SK-N-SH (cell line): ENCODE data around the gene EIF3A. TPM values are rescaled to one million over a fixed set of nuclear protein-coding genes. Genes with fewer than 3 reads are reported as not detected.

ENCODE experiments used
- CTCF ChIA-PET: fragments of 300-600, 350-600 bp; formaldehyde crosslinking; extraction: SDS; loops from one replicate; lab custom pipeline; 2021; lab: Yijun Ruan, JAX
- POLR2A ChIA-PET: fragments of 350-600 bp; sonication (Branson Sonifier 250); formaldehyde crosslinking; extraction: SDS; loops from one replicate; lab custom pipeline; 2020; ENCODE audit warnings: antibody characterized with exemption, inconsistent platforms; lab: Yijun Ruan, JAX
- DNase-seq: peaks from one replicate; pipeline ENCODE4 v3.0.0; 2012
- H2AFZ ChIP-seq: fragments of 200-600 bp; sonication (generic); 2 replicates; pipeline ENCODE4 v1.8.1; 2016; ENCODE audit warnings: antibody characterized with exemption, mild to moderate bottlenecking, low read depth
- H3F3A ChIP-seq: fragments of 200-600 bp; sonication (generic); replicated peaks from 2 replicates; pipeline ENCODE3; 2016; ENCODE audit warnings: antibody characterized with exemption, mild to moderate bottlenecking; ENCODE audit not compliant: insufficient read depth
- H3K27ac ChIP-seq, 2 experiments: fragments of 200-500 bp in 1 of 2; fragments of 200-600 bp in 1 of 2; sonication (Bioruptor generic) in 1 of 2; sonication (generic), shearing (Covaris generic) in 1 of 2; 2 replicates each; pipeline versions ENCODE4 v1.5.1 to v1.6.1; 2014 to 2016; ENCODE audit warnings: low read depth in 2 of 2, inconsistent platforms in 1 of 2, low read length in 1 of 2, mild to moderate bottlenecking in 1 of 2, mixed read lengths in 1 of 2
- H3K27me3 ChIP-seq: fragments of 200-600 bp; sonication (generic), shearing (Covaris generic); 2 replicates; pipeline ENCODE4 v1.6.1; 2016; ENCODE audit warnings: mixed run types; ENCODE audit not compliant: insufficient read depth
- H3K36me3 ChIP-seq, 2 experiments: fragments of 200-500 bp in 1 of 2; fragments of 200-600 bp in 1 of 2; sonication (Bioruptor generic) in 1 of 2; sonication (generic) in 1 of 2; replicated peaks in 1 of 2; 2 replicates each; pipeline versions ENCODE3 to v1.5.1; 2014 to 2016; ENCODE audit warnings: low read length in 1 of 2, mild to moderate bottlenecking in 1 of 2; ENCODE audit not compliant: insufficient read depth in 2 of 2, control insufficient read depth in 1 of 2
- H3K4me1 ChIP-seq, 2 experiments: fragments of 200-500 bp in 1 of 2; fragments of 200-600 bp in 1 of 2; sonication (Bioruptor generic) in 1 of 2; sonication (generic), shearing (Covaris generic) in 1 of 2; 2 replicates each; pipeline versions ENCODE4 v1.5.1 to v1.6.1; 2014 to 2016; ENCODE audit warnings: low read depth in 1 of 2, low read length in 1 of 2, mixed run types in 1 of 2; ENCODE audit not compliant: insufficient read depth in 2 of 2, control insufficient read depth in 1 of 2
- H3K4me2 ChIP-seq: fragments of 200-600 bp; sonication (generic), shearing (Covaris generic); 2 replicates; pipeline ENCODE4 v1.6.1; 2017; ENCODE audit warnings: mixed run types
- H3K4me3 ChIP-seq, 2 experiments: fragments of 200-500 bp in 1 of 2; fragments of 200-600 bp in 1 of 2; sonication (Bioruptor generic) in 1 of 2; sonication (generic), shearing (Covaris generic) in 1 of 2; 2 replicates each; pipeline versions ENCODE4 v1.5.1 to v1.8.1; 2014 to 2016; ENCODE audit warnings: low read depth in 2 of 2, inconsistent platforms in 1 of 2, low read length in 1 of 2, mild to moderate bottlenecking in 1 of 2, mixed read lengths in 1 of 2, moderate library complexity in 1 of 2
- H3K79me2 ChIP-seq: fragments of 200-600 bp; sonication (generic); 2 replicates; pipeline ENCODE4 v1.8.1; 2017; ENCODE audit warnings: mild to moderate bottlenecking; ENCODE audit not compliant: insufficient read depth
- H3K9ac ChIP-seq: fragments of 200-600 bp; sonication (generic); 2 replicates; pipeline ENCODE4 v1.6.1; 2017; ENCODE audit warnings: mixed run types
- H3K9me2 ChIP-seq: fragments of 200-600 bp; sonication (generic); 2 replicates; pipeline ENCODE4 v1.6.1; 2017; ENCODE audit warnings: mixed run types
- H3K9me3 ChIP-seq: fragments of 200-600 bp; sonication (generic); 2 replicates; pipeline ENCODE4 v1.6.1; 2017; ENCODE audit warnings: mixed run types, mild to moderate bottlenecking, moderate library complexity
- H4K20me1 ChIP-seq: fragments of 200-600 bp; sonication (generic); 2 replicates; pipeline ENCODE4 v1.6.1; 2017; ENCODE audit warnings: mild to moderate bottlenecking, mixed run types; ENCODE audit not compliant: insufficient read depth
- CHD2 ChIP-seq: fragments of 150-350 bp; IDR thresholded peaks from 2 replicates; pipeline ENCODE4 v1.6.1; 2018; ENCODE audit warnings: low read length; ENCODE audit not compliant: partially characterized antibody
- ELF1 ChIP-seq: IDR thresholded peaks from 2 replicates; pipeline ENCODE4 v1.4.0; 2012
- EP300 ChIP-seq, 2 experiments: IDR thresholded peaks; 2 replicates each; pipeline versions ENCODE4 v1.4.0 to v1.6.1; 2012; ENCODE audit warnings: borderline replicate concordance in 1 of 2, low read depth in 1 of 2, low read length in 1 of 2
- EZH2phosphoT487 ChIP-seq: fragments of 200-600 bp; sonication (generic); IDR thresholded peaks from 2 replicates; pipeline ENCODE4 v1.6.1; 2017; ENCODE audit warnings: low read depth, mixed run types, mild to moderate bottlenecking, antibody characterized with exemption, moderate library complexity, borderline replicate concordance
- FOSL2 ChIP-seq: IDR thresholded peaks from 2 replicates; pipeline ENCODE4 v1.4.0; 2012; ENCODE audit warnings: low read depth, mild to moderate bottlenecking, moderate library complexity, borderline replicate concordance
- GABPA ChIP-seq: IDR thresholded peaks from 2 replicates; pipeline ENCODE4 v1.4.0; 2012; ENCODE audit warnings: low read depth, mild to moderate bottlenecking
- GATA2 ChIP-seq: sonication (generic); formaldehyde crosslinking; IDR thresholded peaks from 2 replicates; pipeline ENCODE4 v1.5.0; 2020; ENCODE audit warnings: mild to moderate bottlenecking, missing genetic modification reagents
- JUND ChIP-seq: IDR thresholded peaks from 2 replicates; pipeline ENCODE4 v1.4.0; 2012
- MEF2A ChIP-seq: IDR thresholded peaks from 2 replicates; pipeline ENCODE4 v1.4.0; 2012; ENCODE audit warnings: low read depth, borderline replicate concordance
- NFIC ChIP-seq: IDR thresholded peaks from 2 replicates; pipeline ENCODE4 v1.4.0; 2012; ENCODE audit warnings: borderline replicate concordance
- POLR2AphosphoS5 ChIP-seq: IDR thresholded peaks from 2 replicates; pipeline ENCODE4 v1.6.1; 2012; ENCODE audit warnings: low read depth, low read length
- RXRA ChIP-seq: IDR thresholded peaks from 2 replicates; pipeline ENCODE4 v1.4.0; 2012; ENCODE audit warnings: low read depth, mild to moderate bottlenecking, borderline replicate concordance
- SIN3A ChIP-seq: IDR thresholded peaks from 2 replicates; pipeline ENCODE4 v1.6.1; 2012; ENCODE audit warnings: low read depth, mild to moderate bottlenecking, low read length, moderate library complexity, borderline replicate concordance
- SMC3 ChIP-seq: IDR thresholded peaks from 2 replicates; pipeline ENCODE4 v1.6.1; 2012; ENCODE audit warnings: low read depth, low read length, improper control_type of control experiment
- TCF12 ChIP-seq: IDR thresholded peaks from 2 replicates; pipeline ENCODE4 v1.4.0; 2012
- TEAD4 ChIP-seq: IDR thresholded peaks from 2 replicates; pipeline ENCODE4 v1.4.0; 2012; ENCODE audit warnings: mild to moderate bottlenecking, borderline replicate concordance; ENCODE audit not compliant: insufficient read depth
- YY1 ChIP-seq: IDR thresholded peaks from 2 replicates; pipeline ENCODE4 v1.4.0; 2012; ENCODE audit warnings: low read depth, mild to moderate bottlenecking
- WGBS: methylation state at CpG from one replicate; pipeline ENCODE4 v1.1.6; 2017; ENCODE audit warnings: low lambda C conversion rate; 5-methylcytosine and 5-hydroxymethylcytosine counted together
- polyA plus RNA-seq, 3 experiments: library from polyadenylated mRNA; depleted of rRNA; stranded (reverse); fragments of >200 nt; gene quantifications; 2 replicates each; pipeline ENCODE4 v1.2.3, GENCODE V29; 2012
- TF ChIP-seq, protein P1 (sequence below): fragments of 200-600 bp; sonication (generic); IDR thresholded peaks from 2 replicates; pipeline ENCODE4 v1.6.1; 2017; ENCODE audit warnings: antibody characterized with exemption, mild to moderate bottlenecking, moderate library complexity
- TF ChIP-seq, protein P2 (sequence below): IDR thresholded peaks from 2 replicates; pipeline ENCODE4 v1.6.1; 2012; ENCODE audit warnings: mild to moderate bottlenecking, low read depth, low read length, moderate library complexity
- TF ChIP-seq, protein P3 (sequence below): IDR thresholded peaks from 2 replicates; pipeline ENCODE4 v1.4.0; 2012; ENCODE audit warnings: low read depth, borderline replicate concordance
- TF ChIP-seq, protein P4 (sequence below): fragments of 150-350 bp; IDR thresholded peaks from 2 replicates; pipeline ENCODE4 v1.6.1; 2017; ENCODE audit warnings: antibody characterized with exemption, low read length, low read depth, borderline replicate concordance
- TF ChIP-seq, protein P5 (sequence below): IDR thresholded peaks from 2 replicates; pipeline ENCODE4 v1.4.0; 2012; ENCODE audit warnings: low read depth, borderline replicate concordance

EIF3A gene
- polyA plus RNA-seq, 1 of the 3 experiments (the other 2 are of a cell fraction) = 25.8 TPM

DNA sequence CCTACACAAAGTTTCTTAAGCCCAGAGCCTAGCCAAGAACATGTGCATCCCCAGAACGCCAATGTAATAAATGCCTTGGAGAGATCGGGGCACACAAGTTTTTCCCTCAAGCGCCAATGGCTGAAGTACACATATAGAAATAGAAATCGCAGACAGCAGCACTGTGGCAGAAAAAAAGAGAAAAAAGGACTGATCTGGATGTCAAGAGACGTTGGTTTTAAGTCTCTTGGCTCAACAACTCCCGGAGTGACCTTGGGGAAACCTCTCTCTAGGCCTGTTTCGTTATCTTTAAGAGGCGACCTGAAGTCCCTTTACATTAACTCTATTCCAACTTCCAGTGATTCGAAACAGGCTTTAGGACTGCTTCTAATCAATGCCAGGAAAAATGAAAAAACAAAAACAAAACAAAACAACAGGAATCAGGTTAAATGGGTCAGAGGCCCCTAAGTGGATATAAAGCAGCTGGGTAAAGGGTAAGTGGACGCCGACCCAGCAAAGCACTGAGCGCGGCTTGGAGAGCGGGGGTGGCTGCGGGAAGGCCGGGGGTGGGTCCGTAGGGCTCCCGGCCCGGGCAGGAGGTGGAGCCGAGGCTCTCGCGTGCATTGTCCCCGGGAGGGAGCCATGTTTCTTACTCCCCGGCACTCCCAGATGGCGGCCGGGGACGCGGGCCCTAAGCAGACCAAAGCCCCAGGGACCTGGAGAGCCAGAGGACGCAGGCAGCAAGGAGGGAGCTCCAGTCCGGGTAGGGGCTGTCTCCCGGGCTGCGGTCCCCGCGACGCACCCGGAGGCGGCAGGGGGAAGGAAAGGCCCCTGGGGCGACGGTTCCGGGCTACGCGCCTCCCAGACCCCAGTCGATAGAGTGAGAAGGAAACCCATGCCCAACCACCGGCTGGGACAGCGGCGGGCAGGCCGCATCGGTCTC lies 757 bp downstream of the EIF3A start:
- POLR2A ChIA-PET = interaction anchor here (1.0 to 1.6 kb wide), 3 partner anchors 23 to 244 kb away, joined by 3 to 4 read pairs (median 3); partner anchors contain the start of genes DENND10 and SFXN4
- WGBS = 2% methylated on average over 29 of the region's 48 CpGs
- peak overlapping the region; percentile 99 for H3K9ac ChIP-seq
- TF ChIP-seq FOSL2 (no peak), SMC3 (no peak), RXRA (no peak), TEAD4 (no peak), EP300 (IDR thresholded peaks at IDR 0.05; ENCODE audit: borderline replicate concordance in 1 of 2, low read depth in 1 of 2, low read length in 1 of 2) (no peak), JUND (no peak), GABPA (no peak), GATA2 (CRISPR knock-in tag) (no peak), YY1 (peak; percentile 83), CHD2 (peak; percentile 93), MEF2A (no peak), NFIC (no peak), TCF12 (no peak), EZH2phosphoT487 (no peak), ELF1 (no peak), POLR2AphosphoS5 (peak; percentile 37; the same call in 1 of the 2 replicates), SIN3A (0 out of 2 replicates have a peak, but pooled peaks have one; percentile 10)
- TF ChIP-seq, protein P1, sequence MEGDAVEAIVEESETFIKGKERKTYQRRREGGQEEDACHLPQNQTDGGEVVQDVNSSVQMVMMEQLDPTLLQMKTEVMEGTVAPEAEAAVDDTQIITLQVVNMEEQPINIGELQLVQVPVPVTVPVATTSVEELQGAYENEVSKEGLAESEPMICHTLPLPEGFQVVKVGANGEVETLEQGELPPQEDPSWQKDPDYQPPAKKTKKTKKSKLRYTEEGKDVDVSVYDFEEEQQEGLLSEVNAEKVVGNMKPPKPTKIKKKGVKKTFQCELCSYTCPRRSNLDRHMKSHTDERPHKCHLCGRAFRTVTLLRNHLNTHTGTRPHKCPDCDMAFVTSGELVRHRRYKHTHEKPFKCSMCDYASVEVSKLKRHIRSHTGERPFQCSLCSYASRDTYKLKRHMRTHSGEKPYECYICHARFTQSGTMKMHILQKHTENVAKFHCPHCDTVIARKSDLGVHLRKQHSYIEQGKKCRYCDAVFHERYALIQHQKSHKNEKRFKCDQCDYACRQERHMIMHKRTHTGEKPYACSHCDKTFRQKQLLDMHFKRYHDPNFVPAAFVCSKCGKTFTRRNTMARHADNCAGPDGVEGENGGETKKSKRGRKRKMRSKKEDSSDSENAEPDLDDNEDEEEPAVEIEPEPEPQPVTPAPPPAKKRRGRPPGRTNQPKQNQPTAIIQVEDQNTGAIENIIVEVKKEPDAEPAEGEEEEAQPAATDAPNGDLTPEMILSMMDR = no peak
- TF ChIP-seq, protein P2, sequence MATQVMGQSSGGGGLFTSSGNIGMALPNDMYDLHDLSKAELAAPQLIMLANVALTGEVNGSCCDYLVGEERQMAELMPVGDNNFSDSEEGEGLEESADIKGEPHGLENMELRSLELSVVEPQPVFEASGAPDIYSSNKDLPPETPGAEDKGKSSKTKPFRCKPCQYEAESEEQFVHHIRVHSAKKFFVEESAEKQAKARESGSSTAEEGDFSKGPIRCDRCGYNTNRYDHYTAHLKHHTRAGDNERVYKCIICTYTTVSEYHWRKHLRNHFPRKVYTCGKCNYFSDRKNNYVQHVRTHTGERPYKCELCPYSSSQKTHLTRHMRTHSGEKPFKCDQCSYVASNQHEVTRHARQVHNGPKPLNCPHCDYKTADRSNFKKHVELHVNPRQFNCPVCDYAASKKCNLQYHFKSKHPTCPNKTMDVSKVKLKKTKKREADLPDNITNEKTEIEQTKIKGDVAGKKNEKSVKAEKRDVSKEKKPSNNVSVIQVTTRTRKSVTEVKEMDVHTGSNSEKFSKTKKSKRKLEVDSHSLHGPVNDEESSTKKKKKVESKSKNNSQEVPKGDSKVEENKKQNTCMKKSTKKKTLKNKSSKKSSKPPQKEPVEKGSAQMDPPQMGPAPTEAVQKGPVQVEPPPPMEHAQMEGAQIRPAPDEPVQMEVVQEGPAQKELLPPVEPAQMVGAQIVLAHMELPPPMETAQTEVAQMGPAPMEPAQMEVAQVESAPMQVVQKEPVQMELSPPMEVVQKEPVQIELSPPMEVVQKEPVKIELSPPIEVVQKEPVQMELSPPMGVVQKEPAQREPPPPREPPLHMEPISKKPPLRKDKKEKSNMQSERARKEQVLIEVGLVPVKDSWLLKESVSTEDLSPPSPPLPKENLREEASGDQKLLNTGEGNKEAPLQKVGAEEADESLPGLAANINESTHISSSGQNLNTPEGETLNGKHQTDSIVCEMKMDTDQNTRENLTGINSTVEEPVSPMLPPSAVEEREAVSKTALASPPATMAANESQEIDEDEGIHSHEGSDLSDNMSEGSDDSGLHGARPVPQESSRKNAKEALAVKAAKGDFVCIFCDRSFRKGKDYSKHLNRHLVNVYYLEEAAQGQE = no peak; the same call in 1 of the 2 replicates
- TF ChIP-seq, protein P3, sequence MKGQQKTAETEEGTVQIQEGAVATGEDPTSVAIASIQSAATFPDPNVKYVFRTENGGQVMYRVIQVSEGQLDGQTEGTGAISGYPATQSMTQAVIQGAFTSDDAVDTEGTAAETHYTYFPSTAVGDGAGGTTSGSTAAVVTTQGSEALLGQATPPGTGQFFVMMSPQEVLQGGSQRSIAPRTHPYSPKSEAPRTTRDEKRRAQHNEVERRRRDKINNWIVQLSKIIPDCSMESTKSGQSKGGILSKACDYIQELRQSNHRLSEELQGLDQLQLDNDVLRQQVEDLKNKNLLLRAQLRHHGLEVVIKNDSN = no peak
- TF ChIP-seq, protein P4, sequence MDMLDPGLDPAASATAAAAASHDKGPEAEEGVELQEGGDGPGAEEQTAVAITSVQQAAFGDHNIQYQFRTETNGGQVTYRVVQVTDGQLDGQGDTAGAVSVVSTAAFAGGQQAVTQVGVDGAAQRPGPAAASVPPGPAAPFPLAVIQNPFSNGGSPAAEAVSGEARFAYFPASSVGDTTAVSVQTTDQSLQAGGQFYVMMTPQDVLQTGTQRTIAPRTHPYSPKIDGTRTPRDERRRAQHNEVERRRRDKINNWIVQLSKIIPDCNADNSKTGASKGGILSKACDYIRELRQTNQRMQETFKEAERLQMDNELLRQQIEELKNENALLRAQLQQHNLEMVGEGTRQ = no peak
- TF ChIP-seq, protein P5, sequence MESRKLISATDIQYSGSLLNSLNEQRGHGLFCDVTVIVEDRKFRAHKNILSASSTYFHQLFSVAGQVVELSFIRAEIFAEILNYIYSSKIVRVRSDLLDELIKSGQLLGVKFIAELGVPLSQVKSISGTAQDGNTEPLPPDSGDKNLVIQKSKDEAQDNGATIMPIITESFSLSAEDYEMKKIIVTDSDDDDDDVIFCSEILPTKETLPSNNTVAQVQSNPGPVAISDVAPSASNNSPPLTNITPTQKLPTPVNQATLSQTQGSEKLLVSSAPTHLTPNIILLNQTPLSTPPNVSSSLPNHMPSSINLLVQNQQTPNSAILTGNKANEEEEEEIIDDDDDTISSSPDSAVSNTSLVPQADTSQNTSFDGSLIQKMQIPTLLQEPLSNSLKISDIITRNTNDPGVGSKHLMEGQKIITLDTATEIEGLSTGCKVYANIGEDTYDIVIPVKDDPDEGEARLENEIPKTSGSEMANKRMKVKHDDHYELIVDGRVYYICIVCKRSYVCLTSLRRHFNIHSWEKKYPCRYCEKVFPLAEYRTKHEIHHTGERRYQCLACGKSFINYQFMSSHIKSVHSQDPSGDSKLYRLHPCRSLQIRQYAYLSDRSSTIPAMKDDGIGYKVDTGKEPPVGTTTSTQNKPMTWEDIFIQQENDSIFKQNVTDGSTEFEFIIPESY = peak; percentile 79

More for the DNA sequence above, 757 bp downstream of the EIF3A start:
- Histone ChIP-seq H3K79me2 (peaks cover 69% of the 10 kb centered on the region), H3K27ac (peak overlapping the region; percentile 89 to 95), H2AFZ (no peak overlapping the region), H3K36me3 (peaks cover 0 to 27% of the 10 kb centered on the region in 2 experiments), H4K20me1 (peaks cover 50% of the 10 kb centered on the region), H3K27me3 (no peaks in the 10 kb centered on the region), H3K4me1 (peaks cover 5 to 13% of the 10 kb centered on the region in 2 experiments), H3K9me2 (no peaks in the 10 kb centered on the region), H3K4me3 (peak overlapping the region; percentile 79 to 82), H3K9me3 (no peaks in the 10 kb centered on the region), H3K4me2 (peak overlapping the region; percentile 94), H3F3A (peaks cover 26% of the 10 kb centered on the region)
- peak; percentile 90 for DNase-seq
- CTCF ChIA-PET = no interaction called here
